G401.6 (cell line): Measurements from ENCODE around the gene DGKQ.
A peak's percentile ranks its signal among the peaks of the same experiment; 100 is the strongest.
"Not testable (repeated sequence)": the region's sequence is repeated elsewhere in the genome, so short reads cannot be mapped to it uniquely, and the experiment has no call there.

ENCODE experiments used
- FAIRE-seq: peaks from 2 replicates; lab custom pipeline; 2012; peaks lifted over from hg19 to GRCh38; lab: Jason Lieb, UNC

The DGKQ gene

GRCh38 chr4:993111-994029, 20.0 kb upstream of the DGKQ start, which contains the start of gene SLC26A1:
SLC26A1 (minus strand) TSS chr4:993404; CDS start chr4:991703, 1,701 bp downstream.
- FAIRE-seq: no peak

GRCh38 chr4:992297-993110, 19.1 kb upstream of the DGKQ start:
- peak; percentile 84 for FAIRE-seq

GRCh38 chr4:991451-992296, 18.3 kb upstream of the DGKQ start:
- FAIRE-seq: no peak

GRCh38 chr4:990746-991367, 17.5 kb upstream of the DGKQ start:
- no peak for FAIRE-seq

GRCh38 chr4:989722-990471, 16.5 kb upstream of the DGKQ start:
- no peak for FAIRE-seq

GRCh38 chr4:988726-989721, 15.7 kb upstream of the DGKQ start:
- FAIRE-seq: no peak

GRCh38 chr4:987624-988513, 14.5 kb upstream of the DGKQ start:
- FAIRE-seq: no peak

GRCh38 chr4:986879-987623, 13.7 kb upstream of the DGKQ start, which contains the start of gene IDUA:
IDUA (plus strand) TSS chr4:987044; CDS start chr4:987085, 41 bp downstream.
- no peak for FAIRE-seq

- FAIRE-seq: no peak
Observed at GRCh38 chr4:986428-986878, 13.1 kb upstream of the DGKQ start.

GRCh38 chr4:985123-985830, 11.9 kb upstream of the DGKQ start:
- FAIRE-seq: peak; percentile 55

- FAIRE-seq: no peak
Observed at GRCh38 chr4:984336-985054, 11.1 kb upstream of the DGKQ start.

- FAIRE-seq: no peak
Observed at GRCh38 chr4:982814-983213, 9.4 kb upstream of the DGKQ start.

GRCh38 chr4:982291-982690, 8.9 kb upstream of the DGKQ start:
- FAIRE-seq: no peak

- no peak for FAIRE-seq
Observed at GRCh38 chr4:978957-979701, 5.8 kb upstream of the DGKQ start.

GRCh38 chr4:976016-976415, 2.6 kb upstream of the DGKQ start:
- FAIRE-seq: not testable (repeated sequence)

GRCh38 chr4:974668-975067, 1.3 kb upstream of the DGKQ start:
- no peak for FAIRE-seq
